Thoracic aorta (tissue), 2 donors: ENCODE measurements around the gene TMEM181. TPM values are rescaled to one million over a fixed set of nuclear protein-coding genes. Genes with fewer than 3 reads are reported as not detected.
"Not testable (repeated sequence)": the region's sequence is repeated elsewhere in the genome, so short reads cannot be mapped to it uniquely, and the experiment has no call there.

Experiments used
- ATAC-seq: fragments of 150-250 bp; one replicate; pipeline ENCODE4 v1.8.0; 2017; ENCODE audit warnings: low read depth; ENCODE audit not compliant: insufficient number of reproducible peaks, low FRiP score
- DNase-seq: peaks from one replicate; pipeline ENCODE4 v3.0.0-alpha.2; 2020; ENCODE audit warnings: low spot score
- H3K27ac ChIP-seq, 2 donors: fragments of 200-600 bp; sonication (generic); 1 replicate in 1 of 2; 2 replicates in 1 of 2; pipeline ENCODE4 v1.5.1; 2016; ENCODE audit warnings: mild to moderate bottlenecking in 2 of 2, moderate library complexity in 2 of 2
- H3K27me3 ChIP-seq: fragments of 200-600 bp; sonication (generic); replicated peaks from 2 replicates; pipeline ENCODE4 v1.6.0; 2016; ENCODE audit warnings: mild to moderate bottlenecking; ENCODE audit not compliant: insufficient read depth
- H3K36me3 ChIP-seq: fragments of 200-600 bp; sonication (generic); one replicate; pipeline ENCODE4 v1.5.1; 2016
- H3K4me1 ChIP-seq, 2 donors: fragments of 200-600 bp; sonication (generic); 1 replicate in 1 of 2; 2 replicates in 1 of 2; pipeline versions ENCODE4 v1.5.1 to v1.6.0; 2016; ENCODE audit warnings: low read depth in 2 of 2, mild to moderate bottlenecking in 1 of 2; ENCODE audit not compliant: control insufficient read depth in 1 of 2
- H3K4me3 ChIP-seq: fragments of 200-600 bp; sonication (generic); 2 replicates; pipeline ENCODE4 v1.5.1; 2016; ENCODE audit warnings: mild to moderate bottlenecking
- H3K9me3 ChIP-seq: fragments of 200-600 bp; sonication (generic); 2 replicates; pipeline ENCODE4 v1.5.1; 2016
- CTCF ChIP-seq: fragments of 200-600 bp; sonication (generic); IDR thresholded peaks from one replicate; pipeline ENCODE4 v1.5.1; 2019; ENCODE audit warnings: antibody characterized with exemption
- total RNA-seq, 2 donors: library from RNA; depleted of rRNA; stranded (reverse); fragments of >200 nt; gene quantifications; one replicate each; pipeline versions ENCODE4 v1.1.0 to v1.2.3, GENCODE V29; 2016

Gene TMEM181
- total RNA-seq, 2 donors from 2014 or later: 21.4 to 26.3 TPM

GRCh38 chr6:158554611-158555361 is 5.1 kb upstream of the TMEM181 start:
- Histone ChIP-seq H3K27ac (no peak overlapping the region), H3K36me3 (no peaks in the 10 kb centered on the region), H3K4me3 (no peak overlapping the region), H3K27me3 (no peaks in the 10 kb centered on the region), H3K4me1 (no peaks in the 10 kb centered on the region), H3K9me3 (no peaks in the 10 kb centered on the region)
- ATAC-seq (no peak), DNase-seq (no peak)
- no peak for TF ChIP-seq CTCF

GRCh38 chr6:158556113-158556512 is 3.8 kb upstream of the TMEM181 start:
- H3K4me1 ChIP-seq: peaks cover 0 to 4% of the 10 kb centered on the region in 2 donors
- no peak for ATAC-seq
- H3K27ac ChIP-seq: no peak overlapping the region
- DNase-seq: no peak
- H3K4me3 ChIP-seq: no peak overlapping the region
- H3K9me3 ChIP-seq: no peaks in the 10 kb centered on the region
- no peaks in the 10 kb centered on the region for H3K27me3 ChIP-seq
- no peaks in the 10 kb centered on the region for H3K36me3 ChIP-seq
- TF ChIP-seq CTCF: no peak

- H3K36me3 ChIP-seq, H3K9me3 ChIP-seq, H3K27me3 ChIP-seq, H3K27ac ChIP-seq, H3K4me3 ChIP-seq, ATAC-seq, DNase-seq: not testable (repeated sequence)
- peaks cover 8 to 14% of the 10 kb centered on the region in 2 donors for H3K4me1 ChIP-seq
Measured at GRCh38 chr6:158557110-158557509, 2.8 kb upstream of the TMEM181 start.

GRCh38 chr6:158557927-158558326 is 2.0 kb upstream of the TMEM181 start:
- no peak for TF ChIP-seq CTCF
- Histone ChIP-seq H3K9me3 (no peaks in the 10 kb centered on the region), H3K36me3 (no peaks in the 10 kb centered on the region), H3K27me3 (no peaks in the 10 kb centered on the region), H3K27ac (no peak overlapping the region), H3K4me1 (peaks cover 8 to 15% of the 10 kb centered on the region in 2 donors), H3K4me3 (no peak overlapping the region)
- DNase-seq: no peak
- ATAC-seq: no peak

GRCh38 chr6:158558415-158559306 is 1.2 kb upstream of the TMEM181 start:
- H3K36me3 ChIP-seq: no peaks in the 10 kb centered on the region
- no peak for TF ChIP-seq CTCF
- no peak overlapping the region for H3K27ac ChIP-seq
- H3K27me3 ChIP-seq: no peaks in the 10 kb centered on the region
- no peak for ATAC-seq
- H3K4me3 ChIP-seq: peak overlapping the region; percentile 93
- H3K9me3 ChIP-seq: no peaks in the 10 kb centered on the region
- DNase-seq: no peak
- peaks cover 8 to 15% of the 10 kb centered on the region in 2 donors for H3K4me1 ChIP-seq
